IMR-90 (cell line): Measurements from ENCODE around the gene RHCE. TPM values are rescaled to one million over a fixed set of nuclear protein-coding genes. Genes with fewer than 3 reads are reported as not detected.

Experiments
- ATAC-seq: fragments of 200-7000 bp; cut with Tn5 transposase; 2 replicates; pipeline ENCODE4 v1.9.1; 2020; ENCODE audit warnings: low read depth, mild to moderate bottlenecking, moderate library complexity
- BruUV-seq: library from RNA; stranded (reverse); fragments of 400-500 nt; replicated peaks from 2 replicates; lab custom pipeline; 2021; lab: Mats Ljungman, UMichigan
- CTCF ChIA-PET: fragments of 300-600 bp; formaldehyde crosslinking; extraction: SDS; loops from one replicate; lab custom pipeline; 2021; ENCODE audit warnings: antibody characterized with exemption; lab: Yijun Ruan, JAX
- POLR2A ChIA-PET: fragments of 300-600 bp; sonication (Branson Sonifier 250); formaldehyde crosslinking; loops from one replicate; lab custom pipeline; 2022; ENCODE audit warnings: antibody characterized with exemption; ENCODE audit not compliant: unreplicated experiment; lab: Charles Lee
- DNase-seq: peaks from one replicate; pipeline ENCODE4 v3.0.0; 2013
- H2AFZ ChIP-seq: replicated peaks from 2 replicates; pipeline ENCODE3; 2013; ENCODE audit warnings: low read length, mild to moderate bottlenecking; ENCODE audit not compliant: poor library complexity
- H2AK5ac ChIP-seq: 2 replicates; pipeline ENCODE4 v1.6.1; 2013; ENCODE audit warnings: low read depth, low read length, inconsistent platforms
- H2AK9ac ChIP-seq: replicated peaks from 2 replicates; pipeline ENCODE3; 2013; ENCODE audit warnings: mild to moderate bottlenecking, low read depth, low read length, moderate library complexity; ENCODE audit not compliant: poor library complexity
- H2BK120ac ChIP-seq: 2 replicates; pipeline ENCODE4 v1.6.1; 2013; ENCODE audit warnings: low read depth, low read length, inconsistent platforms
- H2BK15ac ChIP-seq: 3 replicates; pipeline ENCODE4 v1.6.1; 2013; ENCODE audit warnings: low read depth, low read length, inconsistent platforms
- H2BK20ac ChIP-seq: 2 replicates; pipeline ENCODE4 v1.6.1; 2013; ENCODE audit warnings: low read depth, mild to moderate bottlenecking, inconsistent platforms, low read length, moderate library complexity
- H2BK5ac ChIP-seq: 2 replicates; pipeline ENCODE4 v1.6.1; 2013; ENCODE audit warnings: mild to moderate bottlenecking, low read depth, low read length, inconsistent platforms; ENCODE audit not compliant: poor library complexity, severe bottlenecking
- H3K14ac ChIP-seq: replicated peaks from 2 replicates; pipeline ENCODE4 v1.6.1; 2013; ENCODE audit warnings: low read depth, low read length, inconsistent platforms
- H3K18ac ChIP-seq: 2 replicates; pipeline ENCODE4 v1.6.1; 2013; ENCODE audit warnings: low read depth, low read length, control low read depth
- H3K23ac ChIP-seq: 2 replicates; pipeline ENCODE4 v1.6.1; 2013; ENCODE audit warnings: low read depth, low read length, inconsistent platforms
- H3K27ac ChIP-seq: 2 replicates; pipeline ENCODE4 v1.5.1; 2013; ENCODE audit warnings: mild to moderate bottlenecking, control low read depth, low read length; ENCODE audit not compliant: insufficient read depth
- H3K27me3 ChIP-seq: 2 replicates; pipeline ENCODE4 v1.6.1; 2013; ENCODE audit warnings: low read length; ENCODE audit not compliant: control insufficient read depth, insufficient read depth
- H3K36me3 ChIP-seq: 2 replicates; pipeline ENCODE4 v1.6.1; 2013; ENCODE audit warnings: low read length, mixed read lengths; ENCODE audit not compliant: control insufficient read depth, insufficient read depth
- H3K4ac ChIP-seq: 2 replicates; pipeline ENCODE4 v1.6.1; 2013; ENCODE audit warnings: low read depth, low read length, inconsistent platforms
- H3K4me1 ChIP-seq: 2 replicates; pipeline ENCODE4 v1.6.1; 2013; ENCODE audit warnings: low read length, mixed read lengths; ENCODE audit not compliant: control insufficient read depth, insufficient read depth
- H3K4me2 ChIP-seq: 2 replicates; pipeline ENCODE4 v1.6.1; 2013; ENCODE audit warnings: low read depth, mild to moderate bottlenecking, control low read depth, low read length, moderate library complexity
- H3K4me3 ChIP-seq: 2 replicates; pipeline ENCODE4 v1.5.1; 2013; ENCODE audit warnings: low read depth, mild to moderate bottlenecking, control low read depth, low read length, moderate library complexity; ENCODE audit not compliant: insufficient read depth
- H3K56ac ChIP-seq: 2 replicates; pipeline ENCODE4 v1.6.1; 2013; ENCODE audit warnings: low read length, inconsistent platforms; ENCODE audit not compliant: insufficient read depth; ENCODE audit errors: extremely low read depth
- H3K79me1 ChIP-seq, 2 experiments: 2 replicates each; pipeline ENCODE4 v1.6.1; 2013; ENCODE audit warnings: low read length in 2 of 2, inconsistent platforms in 1 of 2, low read depth in 1 of 2
- H3K9ac ChIP-seq: 2 replicates; pipeline ENCODE4 v1.6.1; 2013; ENCODE audit warnings: low read depth, low read length, control low read depth
- H3K9me1 ChIP-seq: 2 replicates; pipeline ENCODE4 v1.6.1; 2013; ENCODE audit warnings: low read length, inconsistent platforms; ENCODE audit not compliant: insufficient read depth
- H3K9me3 ChIP-seq: 2 replicates; pipeline ENCODE4 v1.6.1; 2013; ENCODE audit warnings: low read length; ENCODE audit not compliant: control insufficient read depth, insufficient read depth
- H4K20me1 ChIP-seq: 2 replicates; pipeline ENCODE4 v1.6.1; 2013; ENCODE audit warnings: low read length, inconsistent platforms; ENCODE audit not compliant: insufficient read depth
- H4K5ac ChIP-seq: 2 replicates; pipeline ENCODE4 v1.6.1; 2013; ENCODE audit warnings: mild to moderate bottlenecking, low read depth, low read length, control low read depth
- H4K8ac ChIP-seq, 2 experiments: 2 replicates each; pipeline ENCODE4 v1.6.1; 2013; ENCODE audit warnings: low read depth in 2 of 2, low read length in 2 of 2, control low read depth in 1 of 2, inconsistent platforms in 1 of 2
- H4K91ac ChIP-seq: 2 replicates; pipeline ENCODE4 v1.6.1; 2013; ENCODE audit warnings: low read depth, low read length, inconsistent platforms; ENCODE audit not compliant: insufficient read depth
- RCOR1 ChIP-seq: IDR thresholded peaks from 2 replicates; pipeline ENCODE4 v1.6.1; 2012; ENCODE audit warnings: mild to moderate bottlenecking, low read length, improper control_type of control experiment; ENCODE audit not compliant: insufficient replicate concordance
- WGBS, 2 experiments: methylation state at CpG; one replicate each; pipeline versions ENCODE4 v1.1.5 to v1.1.7; 2013; ENCODE audit warnings: missing lambda C conversion rate in 2 of 2; ENCODE audit not compliant: insufficient read length in 1 of 2; ENCODE audit errors: extremely low coverage in 2 of 2; 5-methylcytosine and 5-hydroxymethylcytosine counted together
- dilution Hi-C: fragments of 300-500 bp; cut with HindIII; formaldehyde crosslinking; loops from one replicate; pipeline ENCODE4 v1.14.3; 2018; ENCODE audit warnings: low sequenced_read_pairs; ENCODE audit not compliant: unreplicated experiment
- in situ Hi-C: fragments of 300-500 bp; cut with MboI; formaldehyde crosslinking; loops from 3 replicates; pipeline ENCODE4 v1.14.3; 2019; ENCODE audit warnings: low sequenced_read_pairs, inconsistent platforms, mixed read lengths
- intact Hi-C: fragments of 100-400 bp; cut with micrococcal nuclease; formaldehyde crosslinking; loops from 2 replicates; pipeline ENCODE4 v1.10.0; 2022
- polyA plus RNA-seq, 3 experiments: library from polyadenylated mRNA; depleted of rRNA; stranded (reverse); fragments of >200 nt; gene quantifications; 2 replicates each; pipeline ENCODE4 v1.2.3, GENCODE V29; 2012; ENCODE audit warnings: low replicate concordance in 1 of 3
- total RNA-seq: library from RNA; depleted of rRNA; stranded (reverse); fragments of >200 nt; gene quantifications from 2 replicates; pipeline ENCODE4 v1.2.3, GENCODE V29; 2012
- TF ChIP-seq, protein P1 (sequence below): conservative IDR thresholded peaks from 2 replicates; pipeline ENCODE4 v1.5.1; 2012; ENCODE audit warnings: mild to moderate bottlenecking, low read depth, low read length, improper control_type of control experiment

Gene RHCE
- total and polyA plus RNA-seq, 2 of the 4 experiments (the other 2 are of a cell fraction) = 0.54 to 0.62 TPM

DNA sequence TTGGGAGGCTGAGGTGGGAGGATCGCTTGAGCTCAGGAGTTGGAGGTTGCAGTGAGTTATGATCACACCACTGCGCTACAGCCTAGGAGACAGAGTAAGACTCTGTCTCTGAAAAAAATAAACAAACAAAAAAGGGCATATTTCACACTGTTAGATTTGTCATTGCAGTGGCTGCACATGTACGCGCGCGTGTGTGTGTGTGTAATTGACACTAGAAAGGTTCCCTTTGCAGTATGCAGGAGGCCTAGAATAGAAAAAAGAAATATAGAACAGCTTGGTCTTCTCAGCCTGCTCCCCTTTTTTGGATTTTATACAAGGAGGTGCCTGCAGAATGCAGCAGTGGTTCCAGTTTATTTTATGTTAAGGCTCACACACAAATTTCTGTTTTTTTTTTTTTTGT, 18.7 kb upstream of the RHCE start:
- in situ Hi-C loops (no loop called here), intact Hi-C loops (loop anchor here (10.0 kb wide), 1 partner anchor 46 kb away; no protein-coding TSS in a partner anchor), dilution Hi-C loops (no loop called here)
- Histone ChIP-seq H3K4me2 (no peak overlapping the region), H2BK15ac (no peak overlapping the region), H3K9ac (no peak overlapping the region), H3K4me3 (no peak overlapping the region), H2BK120ac (no peak overlapping the region), H3K18ac (no peak overlapping the region), H3K27ac (no peak overlapping the region), H3K9me1 (no peaks in the 10 kb centered on the region; the same call in none of the 2 replicates), H3K4me1 (peaks cover 7% of the 10 kb centered on the region), H3K14ac (no peak overlapping the region), H4K5ac (no peak overlapping the region), H4K20me1 (peaks cover 36% of the 10 kb centered on the region), H3K23ac (no peak overlapping the region), H4K91ac (no peak overlapping the region), H3K36me3 (peaks cover 2% of the 10 kb centered on the region; the same call in 1 of the 2 replicates), H3K56ac (no peak overlapping the region), H2AK9ac (no peak overlapping the region), H3K27me3 (no peaks in the 10 kb centered on the region), H2BK5ac (no peak overlapping the region), H2BK20ac (no peak overlapping the region), H3K79me1 (peaks cover 37 to 73% of the 10 kb centered on the region in 2 experiments), H2AK5ac (no peak overlapping the region), H3K4ac (no peak overlapping the region), H2AFZ (no peak overlapping the region), H4K8ac (no peak overlapping the region), H3K9me3 (no peaks in the 10 kb centered on the region)
- POLR2A ChIA-PET = no interaction called here
- no peak for TF ChIP-seq RCOR1
- TF ChIP-seq, protein P1, sequence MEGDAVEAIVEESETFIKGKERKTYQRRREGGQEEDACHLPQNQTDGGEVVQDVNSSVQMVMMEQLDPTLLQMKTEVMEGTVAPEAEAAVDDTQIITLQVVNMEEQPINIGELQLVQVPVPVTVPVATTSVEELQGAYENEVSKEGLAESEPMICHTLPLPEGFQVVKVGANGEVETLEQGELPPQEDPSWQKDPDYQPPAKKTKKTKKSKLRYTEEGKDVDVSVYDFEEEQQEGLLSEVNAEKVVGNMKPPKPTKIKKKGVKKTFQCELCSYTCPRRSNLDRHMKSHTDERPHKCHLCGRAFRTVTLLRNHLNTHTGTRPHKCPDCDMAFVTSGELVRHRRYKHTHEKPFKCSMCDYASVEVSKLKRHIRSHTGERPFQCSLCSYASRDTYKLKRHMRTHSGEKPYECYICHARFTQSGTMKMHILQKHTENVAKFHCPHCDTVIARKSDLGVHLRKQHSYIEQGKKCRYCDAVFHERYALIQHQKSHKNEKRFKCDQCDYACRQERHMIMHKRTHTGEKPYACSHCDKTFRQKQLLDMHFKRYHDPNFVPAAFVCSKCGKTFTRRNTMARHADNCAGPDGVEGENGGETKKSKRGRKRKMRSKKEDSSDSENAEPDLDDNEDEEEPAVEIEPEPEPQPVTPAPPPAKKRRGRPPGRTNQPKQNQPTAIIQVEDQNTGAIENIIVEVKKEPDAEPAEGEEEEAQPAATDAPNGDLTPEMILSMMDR = no peak
- CTCF ChIA-PET = interaction anchor here (0.7 kb wide), 1 partner anchor 795 kb away, joined by 3 read pairs; the partner anchor contains the start of gene CEP85
- ATAC-seq = no peak
- no TSS peak for BruUV-seq
- 100% methylated on average over 2 of the region's 6 CpGs; no CpG with 5 or more reads in 1 of the 2 experiments for WGBS, 2 experiments
- no peak for DNase-seq
